MM.1S (cell line): Measurements from ENCODE around the gene DENND4B.

Source experiments
- DNase-seq: peaks from one replicate; pipeline ENCODE4 v3.0.0-alpha.2; 2015
- H2AFZ ChIP-seq: fragments of 300-600 bp; sonication (generic); 2 replicates; pipeline ENCODE4 v1.6.0; 2016; ENCODE audit warnings: antibody characterized with exemption, low read length
- H3F3A ChIP-seq: fragments of 300-600 bp; sonication (generic); 2 replicates; pipeline ENCODE4 v1.6.1; 2016; ENCODE audit warnings: mild to moderate bottlenecking, antibody characterized with exemption, low read length, moderate library complexity, mixed read lengths; ENCODE audit not compliant: insufficient read depth
- H3K27ac ChIP-seq: fragments of 300-600 bp; sonication (generic); 2 replicates; pipeline ENCODE4 v1.5.1; 2016; ENCODE audit warnings: mild to moderate bottlenecking, low read length
- H3K27me3 ChIP-seq: fragments of 300-600 bp; sonication (generic); replicated peaks from 2 replicates; pipeline ENCODE4 v1.6.0; 2016; ENCODE audit warnings: low read length; ENCODE audit not compliant: insufficient read depth
- H3K36me3 ChIP-seq: fragments of 300-600 bp; sonication (generic); replicated peaks from 2 replicates; pipeline ENCODE4 v1.6.1; 2016; ENCODE audit warnings: mild to moderate bottlenecking, low read length, mixed read lengths; ENCODE audit not compliant: insufficient read depth
- H3K4me1 ChIP-seq: fragments of 300-600 bp; sonication (generic); 2 replicates; pipeline ENCODE4 v1.6.1; 2016; ENCODE audit warnings: low read length, mixed read lengths
- H3K4me2 ChIP-seq: fragments of 300-600 bp; sonication (generic); 2 replicates; pipeline ENCODE4 v1.6.0; 2016; ENCODE audit warnings: low read depth, low read length
- H3K4me3 ChIP-seq: fragments of 300-600 bp; sonication (generic); 2 replicates; pipeline ENCODE4 v1.5.1; 2016; ENCODE audit warnings: low read length, mixed read lengths
- H3K79me2 ChIP-seq: fragments of 300-600 bp; sonication (generic); 2 replicates; pipeline ENCODE4 v1.6.1; 2016; ENCODE audit warnings: mixed run types, low read length, mixed read lengths
- H3K9ac ChIP-seq: fragments of 300-600 bp; sonication (generic); 2 replicates; pipeline ENCODE4 v1.6.1; 2016; ENCODE audit warnings: low read length, mixed read lengths
- H3K9me2 ChIP-seq: fragments of 300-600 bp; sonication (generic); replicated peaks from 2 replicates; pipeline ENCODE4 v1.6.1; 2016; ENCODE audit warnings: mild to moderate bottlenecking, low read length, mixed read lengths; ENCODE audit not compliant: insufficient read depth
- H3K9me3 ChIP-seq: fragments of 300-600 bp; sonication (generic); replicated peaks from 2 replicates; pipeline ENCODE4 v1.6.1; 2016; ENCODE audit warnings: mild to moderate bottlenecking, low read length, mixed read lengths; ENCODE audit not compliant: insufficient read depth
- H4K20me1 ChIP-seq: fragments of 300-600 bp; sonication (generic); 2 replicates; pipeline ENCODE4 v1.6.1; 2016; ENCODE audit warnings: mild to moderate bottlenecking, low read length, moderate library complexity, mixed read lengths; ENCODE audit not compliant: insufficient read depth
- EZH2 ChIP-seq: fragments of 300-600 bp; sonication (generic); optimal IDR thresholded peaks from 2 replicates; pipeline ENCODE3; 2017; ENCODE audit warnings: low read depth, mild to moderate bottlenecking, antibody characterized with exemption, low read length, mixed read lengths
- EZH2phosphoT487 ChIP-seq: fragments of 300-600 bp; sonication (generic); IDR thresholded peaks from 2 replicates; pipeline ENCODE4 v1.6.1; 2018; ENCODE audit warnings: antibody characterized with exemption, low read length
- TF ChIP-seq, protein P1 (sequence below): fragments of 300-600 bp; sonication (generic); IDR thresholded peaks from 2 replicates; pipeline ENCODE4 v1.5.1; 2016; ENCODE audit warnings: antibody characterized with exemption, low read length, mixed read lengths

DENND4B gene

DNA sequence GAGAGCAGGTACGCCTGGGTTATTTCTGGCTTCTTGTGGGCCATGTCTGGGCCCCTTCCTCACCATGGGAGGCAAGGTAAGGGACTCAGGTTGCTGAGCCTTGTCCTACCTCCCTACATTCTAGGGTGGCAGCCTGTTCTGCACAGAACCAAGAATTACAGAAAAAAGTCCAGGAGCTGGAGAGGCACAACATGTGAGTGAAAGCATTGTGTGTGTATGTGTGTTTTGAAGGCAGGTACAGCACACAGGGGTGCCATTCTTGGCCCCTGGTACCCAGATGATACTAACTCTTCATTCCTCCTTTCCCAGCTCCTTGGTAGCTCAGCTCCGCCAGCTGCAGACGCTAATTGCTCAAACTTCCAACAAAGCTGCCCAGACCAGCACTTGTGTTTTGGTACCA is 26.6 kb upstream of the DENND4B start:
- TF ChIP-seq EZH2 (no peak), EZH2phosphoT487 (no peak)
- TF ChIP-seq, protein P1, sequence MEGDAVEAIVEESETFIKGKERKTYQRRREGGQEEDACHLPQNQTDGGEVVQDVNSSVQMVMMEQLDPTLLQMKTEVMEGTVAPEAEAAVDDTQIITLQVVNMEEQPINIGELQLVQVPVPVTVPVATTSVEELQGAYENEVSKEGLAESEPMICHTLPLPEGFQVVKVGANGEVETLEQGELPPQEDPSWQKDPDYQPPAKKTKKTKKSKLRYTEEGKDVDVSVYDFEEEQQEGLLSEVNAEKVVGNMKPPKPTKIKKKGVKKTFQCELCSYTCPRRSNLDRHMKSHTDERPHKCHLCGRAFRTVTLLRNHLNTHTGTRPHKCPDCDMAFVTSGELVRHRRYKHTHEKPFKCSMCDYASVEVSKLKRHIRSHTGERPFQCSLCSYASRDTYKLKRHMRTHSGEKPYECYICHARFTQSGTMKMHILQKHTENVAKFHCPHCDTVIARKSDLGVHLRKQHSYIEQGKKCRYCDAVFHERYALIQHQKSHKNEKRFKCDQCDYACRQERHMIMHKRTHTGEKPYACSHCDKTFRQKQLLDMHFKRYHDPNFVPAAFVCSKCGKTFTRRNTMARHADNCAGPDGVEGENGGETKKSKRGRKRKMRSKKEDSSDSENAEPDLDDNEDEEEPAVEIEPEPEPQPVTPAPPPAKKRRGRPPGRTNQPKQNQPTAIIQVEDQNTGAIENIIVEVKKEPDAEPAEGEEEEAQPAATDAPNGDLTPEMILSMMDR, result no peak
- Histone ChIP-seq H3K36me3 (peaks cover 12% of the 10 kb centered on the region), H3K79me2 (peaks cover 28% of the 10 kb centered on the region), H3K9me2 (no peaks in the 10 kb centered on the region), H3F3A (peaks cover 12% of the 10 kb centered on the region), H2AFZ (no peak overlapping the region), H3K4me1 (peaks cover 23% of the 10 kb centered on the region), H3K4me2 (no peak overlapping the region), H3K9ac (no peak overlapping the region), H3K27me3 (no peaks in the 10 kb centered on the region), H4K20me1 (no peaks in the 10 kb centered on the region), H3K9me3 (no peaks in the 10 kb centered on the region), H3K4me3 (no peak overlapping the region), H3K27ac (no peak overlapping the region)
- no peak for DNase-seq

DNA sequence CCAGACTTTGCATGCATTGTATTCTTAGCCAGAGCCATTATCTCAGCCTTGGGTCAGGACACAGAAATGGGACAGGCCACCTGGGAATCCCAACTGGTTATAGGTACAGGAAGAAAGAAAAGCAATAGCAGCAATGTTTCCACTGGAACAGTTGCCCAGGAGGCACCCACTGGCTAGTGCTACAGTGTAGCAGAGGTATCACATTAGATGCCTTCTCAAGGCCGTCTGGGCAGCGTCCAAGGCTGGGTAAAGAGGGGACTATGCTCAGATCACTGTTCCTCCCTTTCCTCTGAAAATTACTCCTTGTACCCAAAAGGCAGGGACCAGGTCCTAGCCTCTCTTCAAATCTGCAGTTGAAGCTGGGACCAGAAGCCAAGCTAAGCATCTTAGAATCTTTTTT is 23.8 kb upstream of the DENND4B start:
- no peak overlapping the region for H3K27ac ChIP-seq
- H3K4me1 ChIP-seq, result peaks cover 16% of the 10 kb centered on the region
- no peaks in the 10 kb centered on the region for H3K9me3 ChIP-seq
- no peak overlapping the region for H2AFZ ChIP-seq
- no peak for DNase-seq
- peaks cover 32% of the 10 kb centered on the region for H3F3A ChIP-seq
- no peaks in the 10 kb centered on the region for H4K20me1 ChIP-seq
- H3K27me3 ChIP-seq, result no peaks in the 10 kb centered on the region
- H3K4me2 ChIP-seq, result no peak overlapping the region
- H3K79me2 ChIP-seq, result peaks cover 21% of the 10 kb centered on the region
- H3K9ac ChIP-seq, result no peak overlapping the region
- TF ChIP-seq, protein P1, result no peak
- no peak for TF ChIP-seq EZH2phosphoT487
- TF ChIP-seq EZH2, result no peak
- H3K36me3 ChIP-seq, result peaks cover 12% of the 10 kb centered on the region; the same call in 1 of the 2 replicates
- H3K9me2 ChIP-seq, result no peaks in the 10 kb centered on the region
- H3K4me3 ChIP-seq, result no peak overlapping the region

DNA sequence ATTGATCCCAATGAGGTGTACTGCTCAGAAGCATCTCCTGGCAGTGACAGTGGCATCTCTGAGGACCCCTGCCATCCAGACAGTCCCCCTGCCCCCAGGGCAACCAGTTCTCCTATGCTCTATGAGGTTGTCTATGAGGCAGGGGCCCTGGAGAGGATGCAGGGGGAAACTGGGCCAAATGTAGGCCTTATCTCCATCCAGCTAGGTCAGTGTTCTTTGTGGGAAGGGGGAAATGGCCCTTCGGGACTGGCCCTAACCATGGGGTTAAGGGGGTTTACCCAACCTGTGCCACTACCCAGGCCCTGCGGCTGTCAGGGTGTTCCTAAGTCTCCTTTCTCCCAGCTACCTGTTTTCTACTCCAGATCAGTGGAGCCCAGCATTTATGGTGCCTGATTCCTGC is 22.5 kb upstream of the DENND4B start:
- Histone ChIP-seq H3K9me3 (no peaks in the 10 kb centered on the region), H3K27me3 (no peaks in the 10 kb centered on the region), H3K4me3 (no peak overlapping the region), H3K4me1 (peaks cover 20% of the 10 kb centered on the region), H3K9ac (no peak overlapping the region), H3K79me2 (peaks cover 21% of the 10 kb centered on the region), H2AFZ (no peak overlapping the region), H4K20me1 (no peaks in the 10 kb centered on the region), H3K36me3 (peaks cover 2% of the 10 kb centered on the region; the same call in 1 of the 2 replicates), H3K27ac (no peak overlapping the region), H3K9me2 (no peaks in the 10 kb centered on the region), H3F3A (peaks cover 37% of the 10 kb centered on the region), H3K4me2 (peak overlapping the region; percentile 98; the same call in 1 of the 2 replicates)
- no peak for DNase-seq
- TF ChIP-seq, protein P1, result no peak
- TF ChIP-seq EZH2phosphoT487 (no peak), EZH2 (no peak)
